NCI-H2029 (cell line): ENCODE data around the gene ITGA4.

Source experiments
- DNase-seq: peaks from one replicate; lab custom pipeline; 2025; lab: John Stamatoyannopoulos, UW

ITGA4 gene

DNA sequence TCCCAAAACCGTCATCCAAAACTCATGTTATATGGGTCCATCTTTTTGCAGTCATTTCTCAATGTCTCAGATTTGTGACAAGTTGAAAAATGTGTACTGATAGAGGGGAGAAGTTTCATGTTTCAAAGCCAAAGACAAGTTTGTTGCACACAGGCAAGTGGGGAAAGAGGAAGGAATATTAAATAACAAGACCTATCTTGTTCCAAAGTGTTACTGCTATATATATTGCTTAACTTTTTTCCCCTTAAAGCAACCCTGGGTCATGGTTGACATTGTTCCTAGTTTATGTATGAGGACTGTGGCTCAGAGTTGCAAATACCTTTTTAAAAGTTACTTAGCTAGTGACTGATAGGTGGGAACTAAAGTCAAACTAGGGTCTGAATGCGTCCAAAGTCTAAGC, 1.7 kb downstream of the ITGA4 start:
- DNase-seq, result no peak

- no peak for DNase-seq
Measured at GRCh38 chr2:181459621-181460021, 2.4 kb downstream of the ITGA4 start.

DNA sequence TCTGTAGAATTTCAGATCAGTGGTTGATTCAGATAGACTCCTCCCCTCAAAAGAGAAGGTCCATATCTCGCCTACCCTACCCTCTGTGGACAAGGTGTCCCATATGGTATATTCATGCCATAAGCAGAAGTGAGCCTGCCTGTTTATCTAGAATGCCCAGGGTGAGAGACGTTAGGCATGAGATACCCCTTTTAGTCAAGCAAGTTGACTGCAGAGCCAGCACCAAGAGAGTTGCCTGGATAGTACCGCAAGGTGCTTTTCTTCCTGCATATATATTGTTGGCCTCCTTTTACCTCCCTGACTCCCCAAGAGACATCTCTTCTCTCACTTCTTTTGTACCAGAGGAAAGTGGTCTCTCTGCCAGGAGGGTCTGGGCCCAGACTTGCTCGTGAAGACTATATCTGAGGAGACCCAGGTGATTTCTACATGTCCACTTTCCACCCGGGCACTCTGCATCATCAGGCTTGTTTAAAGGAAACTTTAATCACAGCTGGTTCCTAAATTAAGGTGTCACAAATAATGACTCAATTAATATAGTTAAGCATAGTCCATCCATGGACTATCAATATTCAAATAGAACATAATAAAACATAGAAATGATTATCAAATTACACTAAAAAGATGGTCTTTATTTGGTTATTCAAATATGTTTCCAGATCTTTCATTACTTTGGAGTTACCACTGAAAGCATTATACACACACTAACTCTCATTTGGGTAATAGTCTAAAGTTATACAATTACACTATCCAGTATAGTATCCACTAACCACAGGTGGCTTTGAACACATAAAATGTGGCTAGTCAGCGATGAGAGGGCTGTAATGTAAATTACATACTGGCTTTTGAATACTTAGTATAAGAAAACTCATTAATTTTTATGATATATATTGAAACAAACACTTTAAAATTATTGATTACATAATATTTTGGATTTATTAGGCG, 4.1 kb downstream of the ITGA4 start:
- DNase-seq, result no peak

GRCh38 chr2:181462033-181462432, 4.8 kb downstream of the ITGA4 start:
- DNase-seq, result no peak

DNA sequence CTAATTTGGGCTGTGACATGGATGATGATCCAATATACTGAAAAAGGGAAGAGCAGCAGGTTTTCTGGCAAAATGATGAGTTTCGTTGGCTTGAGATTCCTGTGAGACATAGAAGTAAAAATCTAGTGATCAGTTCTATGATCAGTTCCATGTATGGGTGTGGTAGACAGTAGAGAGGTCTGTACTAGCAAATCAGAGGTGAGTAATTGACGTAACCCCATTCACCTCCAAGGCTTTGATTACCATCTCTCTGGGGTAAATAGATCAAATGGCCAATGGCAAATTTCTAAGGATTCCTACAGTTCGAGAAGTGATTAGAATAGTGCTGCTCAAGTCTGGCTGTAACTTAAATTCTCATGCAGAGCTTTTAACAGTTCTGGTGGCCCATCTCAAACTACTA, 6.4 kb downstream of the ITGA4 start:
- DNase-seq, result no peak

GRCh38 chr2:181464966-181465365, 7.8 kb downstream of the ITGA4 start:
- DNase-seq, result no peak

DNA sequence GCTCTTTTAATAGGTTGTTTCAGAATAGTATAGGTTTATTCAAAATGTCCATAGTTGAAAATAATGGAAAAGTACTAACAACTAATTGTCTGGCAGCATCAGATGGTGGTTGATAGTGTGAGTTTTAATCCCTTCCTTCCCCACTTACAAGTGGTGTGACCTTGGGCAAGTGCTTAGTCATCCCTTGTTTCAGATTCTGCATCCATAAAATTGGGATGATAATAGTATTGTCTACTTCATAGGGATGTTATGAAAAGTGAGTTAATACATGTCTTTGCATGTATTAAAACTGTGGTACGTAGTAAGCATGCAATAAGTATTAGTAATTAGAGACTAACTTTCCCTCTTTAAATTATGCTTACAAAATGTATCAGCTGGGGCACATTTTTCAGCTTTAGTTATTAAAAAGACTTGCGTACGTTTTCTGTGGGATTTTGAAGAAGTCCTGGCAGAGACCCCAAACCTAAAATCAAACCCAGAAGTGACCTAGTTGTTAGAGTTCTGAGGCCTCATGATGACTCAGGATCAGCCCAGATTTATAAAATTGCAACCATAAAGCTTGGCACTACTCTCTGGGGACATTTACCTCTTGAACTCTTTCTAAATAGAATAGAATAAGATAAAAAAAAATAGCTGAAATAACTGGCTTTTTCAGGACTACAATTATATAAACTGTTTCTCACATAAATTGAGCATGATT, 8.6 kb downstream of the ITGA4 start:
- no peak for DNase-seq

GRCh38 chr2:181466661-181467576, 9.7 kb downstream of the ITGA4 start:
- DNase-seq, result no peak

GRCh38 chr2:181467966-181468707, 11.0 kb downstream of the ITGA4 start:
- no peak for DNase-seq

GRCh38 chr2:181468811-181469210, 11.6 kb downstream of the ITGA4 start:
- DNase-seq, result no peak

GRCh38 chr2:181471226-181471625, 14.0 kb downstream of the ITGA4 start:
- DNase-seq, result peak; percentile 13

DNA sequence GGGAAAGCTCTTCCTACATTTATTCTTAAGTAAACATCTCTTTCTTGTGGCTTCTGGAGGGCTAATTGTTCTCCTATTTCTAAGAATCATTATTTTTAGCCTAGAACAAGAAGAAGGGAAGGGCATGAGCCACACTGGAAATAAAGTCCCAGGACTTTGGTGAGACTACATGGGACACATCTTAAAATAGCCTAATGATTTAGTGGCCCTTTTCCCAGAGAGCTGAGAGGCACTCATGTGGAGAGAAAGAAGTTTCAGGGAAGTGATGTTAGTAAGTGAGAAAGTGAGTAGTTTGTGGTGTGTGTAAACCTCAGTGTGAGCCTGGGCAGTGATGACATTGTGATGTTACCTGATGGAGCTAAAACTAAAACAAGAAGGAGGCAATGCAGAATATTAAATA, 14.6 kb downstream of the ITGA4 start:
- DNase-seq, result no peak

DNA sequence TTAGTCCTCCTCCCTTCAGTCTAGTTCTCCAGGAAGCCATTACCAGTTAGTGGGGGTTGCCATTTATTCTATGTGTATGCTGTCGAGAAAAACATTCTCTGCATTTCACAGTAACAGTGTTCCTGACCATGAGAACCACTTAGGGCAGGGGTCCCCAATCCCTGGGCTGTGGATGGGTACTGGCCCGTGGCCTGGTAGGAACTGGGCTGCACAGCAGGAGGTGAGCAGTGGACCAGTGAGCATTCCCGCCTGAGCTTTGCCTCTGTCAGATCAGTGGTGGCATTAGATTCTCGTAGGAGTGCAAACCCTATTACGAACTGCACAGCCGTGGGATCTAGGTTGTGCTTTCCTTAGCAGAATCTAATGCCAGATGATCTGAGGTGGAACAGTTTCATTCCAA, 15.8 kb downstream of the ITGA4 start:
- DNase-seq, result no peak

DNA sequence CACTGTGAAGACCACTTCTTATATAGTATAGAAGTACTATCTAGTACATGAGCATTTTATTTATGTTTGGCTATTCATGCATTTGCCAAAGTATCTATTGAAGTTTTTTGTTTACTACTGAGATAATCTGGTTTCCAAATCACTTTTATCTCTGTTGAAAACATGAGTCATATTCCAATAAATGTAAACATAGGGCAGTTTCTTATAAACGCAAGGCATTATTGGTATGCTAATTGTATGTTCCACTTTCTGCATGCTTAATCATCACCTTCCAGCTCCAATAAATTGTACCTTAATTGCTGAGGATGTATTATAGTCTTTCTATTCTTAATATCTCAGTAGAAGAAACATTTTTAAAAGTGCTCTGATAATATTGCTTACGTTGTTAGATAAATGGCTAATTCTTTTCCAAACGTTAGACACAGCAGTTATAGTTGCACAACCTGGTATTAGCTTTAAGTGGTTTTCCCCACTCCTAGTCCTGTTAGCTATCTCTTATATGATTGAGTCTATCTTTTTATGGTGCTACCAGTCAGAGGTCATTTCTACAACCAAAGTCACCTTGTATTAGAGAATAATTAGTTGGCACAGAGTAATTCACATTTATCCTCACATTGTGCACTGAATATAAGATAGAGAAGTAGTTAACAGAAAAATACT, 17.2 kb downstream of the ITGA4 start:
- no peak for DNase-seq

GRCh38 chr2:181483211-181483610, 26.0 kb downstream of the ITGA4 start:
- no peak for DNase-seq

DNA sequence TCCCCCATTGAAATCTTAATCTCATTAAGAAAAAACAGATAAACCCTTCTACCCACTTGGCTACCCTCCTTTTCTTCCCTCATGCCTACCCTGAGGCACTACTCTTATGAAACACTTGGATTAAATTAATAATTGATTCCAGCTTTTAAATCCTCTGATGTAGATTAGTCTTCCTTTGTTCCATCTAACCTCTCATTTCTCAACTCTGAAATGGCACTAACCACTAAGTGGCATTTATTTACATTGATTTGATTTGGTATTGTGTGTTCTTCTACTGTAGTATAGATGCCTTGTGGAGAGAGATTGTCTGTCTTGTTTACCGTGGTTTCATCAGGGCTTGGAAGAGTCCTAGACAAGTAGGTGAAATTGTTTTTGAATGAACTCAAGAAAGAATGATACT, 26.7 kb downstream of the ITGA4 start:
- no peak for DNase-seq

GRCh38 chr2:181484851-181485637, 27.9 kb downstream of the ITGA4 start:
- DNase-seq, result no peak

DNA sequence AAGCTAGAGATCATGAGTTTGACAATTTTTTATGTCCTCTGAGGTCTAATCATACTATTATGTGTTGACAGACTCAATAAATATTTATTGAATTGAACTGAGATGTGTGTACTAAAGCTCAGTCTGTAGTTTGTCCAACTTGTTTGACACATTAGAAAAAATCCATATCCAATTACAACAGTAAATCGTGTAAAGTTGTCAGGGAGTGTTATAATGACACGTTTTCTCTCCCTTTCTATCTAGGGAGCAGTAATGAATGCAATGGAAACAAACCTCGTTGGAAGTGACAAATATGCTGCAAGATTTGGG, 28.4 kb downstream of the ITGA4 start:
- DNase-seq, result no peak

GRCh38 chr2:181499231-181499630, 42.0 kb downstream of the ITGA4 start:
- no peak for DNase-seq

DNA sequence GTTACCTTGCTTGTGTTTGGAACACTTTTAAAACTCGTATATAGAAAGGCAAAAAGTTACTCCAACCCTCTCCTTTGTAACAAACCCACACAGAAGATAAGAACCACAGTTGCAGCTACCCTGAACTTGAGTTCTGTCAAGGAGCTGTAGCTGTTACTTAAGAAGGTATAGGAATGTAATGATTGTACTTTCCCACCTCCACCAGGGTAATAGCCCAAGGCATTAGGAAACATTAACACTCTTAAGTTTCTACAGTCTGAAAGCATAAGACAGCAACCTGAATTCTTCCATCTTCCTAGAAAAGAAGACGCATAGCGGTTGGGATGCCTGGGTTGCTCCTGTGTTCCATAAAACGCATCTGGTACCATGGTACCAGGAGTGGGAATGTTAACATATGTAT, 43.0 kb downstream of the ITGA4 start:
- no peak for DNase-seq
